Activated B cell treated with CpG ODN at 0.5 μM for 24 hours (primary cell): ENCODE measurements around the gene GSTK1. TPM values are rescaled to one million over a fixed set of nuclear protein-coding genes. Genes with fewer than 3 reads are reported as not detected.

Experiments used
- ATAC-seq: fragments of 200-7000 bp; cut with Tn5 transposase; one replicate; pipeline ENCODE4 v1.10.0; 2021; ENCODE audit warnings: low read depth, mild to moderate bottlenecking, moderate library complexity
- CTCF ChIA-PET: fragments of 350-600 bp; sonication (Branson Sonifier 250); formaldehyde crosslinking; loops from one replicate; lab custom pipeline; 2021; ENCODE audit warnings: antibody characterized with exemption; lab: Charles Lee
- POLR2A ChIA-PET: fragments of 350-600 bp; sonication (Branson Sonifier 250); formaldehyde crosslinking; loops from one replicate; lab custom pipeline; 2021; ENCODE audit warnings: antibody characterized with exemption; lab: Charles Lee
- DNase-seq: peaks from one replicate; pipeline ENCODE4 v3.0.0; 2022
- H3K27ac Mint-ChIP-seq: one replicate; pipeline ENCODE4 v1.8.0; 2020; ENCODE audit warnings: mixed read lengths
- H3K27me3 Mint-ChIP-seq: one replicate; pipeline ENCODE4 v1.8.0; 2021; ENCODE audit warnings: mixed read lengths
- H3K36me3 Mint-ChIP-seq: one replicate; pipeline ENCODE4 v1.8.0; 2021; ENCODE audit warnings: low read depth, mixed read lengths
- H3K4me1 Mint-ChIP-seq: one replicate; pipeline ENCODE4 v1.8.0; 2021; ENCODE audit warnings: mixed read lengths
- H3K4me3 Mint-ChIP-seq: one replicate; pipeline ENCODE4 v1.8.0; 2020; ENCODE audit warnings: mild to moderate bottlenecking, mixed read lengths
- H3K9me3 Mint-ChIP-seq: one replicate; pipeline ENCODE4 v1.8.0; 2020; ENCODE audit warnings: mixed read lengths
- intact Hi-C: fragments of 100-400 bp; cut with micrococcal nuclease; formaldehyde crosslinking; loops from one replicate; pipeline ENCODE4 v1.15.1; 2024
- total RNA-seq: library from RNA; stranded (reverse); gene quantifications from 2 replicates; pipeline ENCODE4 v1.2.3, GENCODE V29; 2022
- TF ChIP-seq, protein P1 (sequence below): fragments of 200-600 bp; IDR thresholded peaks from one replicate; pipeline ENCODE4 v1.8.0; 2022; ENCODE audit warnings: antibody characterized with exemption, mild to moderate bottlenecking

Gene GSTK1
- total RNA-seq, 1 donor from 2014 or later: 144 TPM

DNA sequence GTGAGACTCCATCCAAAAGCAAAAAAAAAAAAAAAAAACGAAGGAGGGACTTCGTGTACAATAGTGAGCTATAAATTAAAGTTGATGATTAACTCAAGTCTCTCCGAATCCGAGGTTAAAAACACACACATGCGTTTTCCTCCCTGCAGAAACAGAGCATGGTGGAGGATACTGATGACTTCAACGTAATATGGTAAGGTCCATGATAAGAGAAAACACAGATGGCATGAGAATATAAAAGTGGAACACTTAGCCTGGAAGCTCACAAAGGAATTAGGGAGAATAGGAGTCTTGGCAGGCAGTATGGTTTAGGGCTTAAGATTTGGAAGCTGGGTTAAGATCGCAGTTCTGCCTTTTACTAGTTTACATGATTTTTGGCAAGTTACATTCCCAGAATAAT, 20.1 kb upstream of the GSTK1 start:
- Mint-ChIP-seq H3K4me3 (no peak overlapping the region), H3K36me3 (no peaks in the 10 kb centered on the region), H3K27me3 (peaks cover 10% of the 10 kb centered on the region), H3K27ac (no peak overlapping the region), H3K4me1 (peaks cover 22% of the 10 kb centered on the region), H3K9me3 (no peaks in the 10 kb centered on the region)
- ATAC-seq (no peak), DNase-seq (no peak)
- intact Hi-C loops: loop anchor here (10.0 kb wide), 2 partner anchors 262 to 1152 kb away; no protein-coding TSS in a partner anchor
- TF ChIP-seq, protein P1, sequence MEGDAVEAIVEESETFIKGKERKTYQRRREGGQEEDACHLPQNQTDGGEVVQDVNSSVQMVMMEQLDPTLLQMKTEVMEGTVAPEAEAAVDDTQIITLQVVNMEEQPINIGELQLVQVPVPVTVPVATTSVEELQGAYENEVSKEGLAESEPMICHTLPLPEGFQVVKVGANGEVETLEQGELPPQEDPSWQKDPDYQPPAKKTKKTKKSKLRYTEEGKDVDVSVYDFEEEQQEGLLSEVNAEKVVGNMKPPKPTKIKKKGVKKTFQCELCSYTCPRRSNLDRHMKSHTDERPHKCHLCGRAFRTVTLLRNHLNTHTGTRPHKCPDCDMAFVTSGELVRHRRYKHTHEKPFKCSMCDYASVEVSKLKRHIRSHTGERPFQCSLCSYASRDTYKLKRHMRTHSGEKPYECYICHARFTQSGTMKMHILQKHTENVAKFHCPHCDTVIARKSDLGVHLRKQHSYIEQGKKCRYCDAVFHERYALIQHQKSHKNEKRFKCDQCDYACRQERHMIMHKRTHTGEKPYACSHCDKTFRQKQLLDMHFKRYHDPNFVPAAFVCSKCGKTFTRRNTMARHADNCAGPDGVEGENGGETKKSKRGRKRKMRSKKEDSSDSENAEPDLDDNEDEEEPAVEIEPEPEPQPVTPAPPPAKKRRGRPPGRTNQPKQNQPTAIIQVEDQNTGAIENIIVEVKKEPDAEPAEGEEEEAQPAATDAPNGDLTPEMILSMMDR: no peak
- POLR2A ChIA-PET: no interaction called here
- CTCF ChIA-PET: interaction anchor here (1.5 kb wide), 1 partner anchor 173 kb away, joined by 5 read pairs; no protein-coding TSS in a partner anchor

DNA sequence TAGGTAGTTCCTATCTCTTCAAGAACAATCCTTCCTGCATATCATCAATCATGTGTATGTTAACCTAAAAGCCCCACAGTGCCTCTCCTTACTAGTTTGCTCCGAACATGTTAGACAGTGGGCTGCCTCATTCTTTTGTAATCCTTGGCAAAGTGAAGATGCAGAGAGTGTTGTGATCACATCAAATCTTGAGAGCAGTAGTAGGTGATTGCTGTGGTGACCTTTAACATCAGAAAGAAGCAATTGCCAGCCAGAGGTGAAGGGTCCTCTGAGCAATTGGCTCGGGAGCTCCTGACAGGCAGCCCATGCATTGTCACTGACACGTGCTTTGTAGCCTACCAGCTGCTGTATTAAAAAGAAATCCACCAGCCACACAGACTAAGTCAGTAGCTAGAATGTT, 19.6 kb upstream of the GSTK1 start:
- ChIA-PET CTCF (interaction anchor here (1.3 to 1.5 kb wide), 2 partner anchors 12 to 172 kb away, joined by 3 to 5 read pairs; no protein-coding TSS in a partner anchor), POLR2A (no interaction called here)
- TF ChIP-seq, protein P1: no peak
- ATAC-seq (no peak), DNase-seq (no peak)
- Mint-ChIP-seq H3K4me1 (peaks cover 25% of the 10 kb centered on the region), H3K27me3 (peaks cover 10% of the 10 kb centered on the region), H3K27ac (no peak overlapping the region), H3K9me3 (no peaks in the 10 kb centered on the region), H3K36me3 (no peaks in the 10 kb centered on the region), H3K4me3 (no peak overlapping the region)
- intact Hi-C loops: loop anchor here (10.0 kb wide), 2 partner anchors 261 to 1151 kb away; no protein-coding TSS in a partner anchor

DNA sequence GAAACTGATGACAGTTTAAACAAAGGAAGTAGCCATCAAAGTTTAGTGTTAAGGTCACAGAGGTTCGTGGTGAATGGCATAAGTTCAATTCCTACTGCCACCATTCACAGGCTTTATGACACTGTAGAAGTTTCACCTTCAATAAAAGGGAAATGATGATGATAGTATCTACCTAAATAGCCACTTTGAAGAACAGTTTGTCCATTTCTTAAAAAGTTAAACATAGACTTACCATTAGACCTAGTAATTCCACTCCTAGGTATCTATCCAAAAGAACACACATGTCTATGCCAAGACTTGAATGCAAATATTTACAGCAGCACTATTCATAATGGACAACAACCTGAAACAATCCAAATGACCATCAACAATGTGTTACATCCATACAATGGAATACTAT, 18.9 kb upstream of the GSTK1 start:
- H3K36me3 Mint-ChIP-seq: no peaks in the 10 kb centered on the region
- intact Hi-C loops: loop anchor here (10.0 kb wide), 2 partner anchors 260 to 1150 kb away; no protein-coding TSS in a partner anchor
- TF ChIP-seq, protein P1: no peak

DNA sequence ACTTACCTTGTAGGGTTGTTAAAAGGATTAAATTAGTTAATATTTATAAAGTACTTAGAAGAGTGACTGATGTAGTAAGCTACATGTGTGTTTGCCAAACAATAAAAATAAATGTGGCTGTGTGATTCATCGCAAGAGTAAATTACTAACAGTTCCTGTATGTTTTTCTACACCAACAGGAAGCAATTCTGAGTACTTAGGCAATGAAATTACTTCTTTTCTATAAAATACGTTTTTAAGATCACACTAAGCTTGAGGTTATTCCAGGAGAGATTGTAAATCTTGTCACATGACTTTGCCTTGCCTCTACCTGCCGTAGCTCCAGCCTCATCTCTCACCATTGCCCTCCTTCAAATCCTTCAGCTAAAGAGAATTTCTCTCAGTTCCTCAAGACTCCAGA, 18.1 kb upstream of the GSTK1 start:
- Mint-ChIP-seq H3K36me3 (no peaks in the 10 kb centered on the region), H3K4me3 (no peak overlapping the region), H3K27ac (no peak overlapping the region), H3K4me1 (peaks cover 31% of the 10 kb centered on the region), H3K27me3 (peaks cover 10% of the 10 kb centered on the region), H3K9me3 (no peaks in the 10 kb centered on the region)
- no peak for ATAC-seq
- no peak for DNase-seq
- TF ChIP-seq, protein P1: no peak
- intact Hi-C loops: loop anchor here (10.0 kb wide), 2 partner anchors 260 to 1150 kb away; no protein-coding TSS in a partner anchor
- ChIA-PET POLR2A (interaction anchor here (0.7 kb wide), 1 partner anchor 42 kb away, joined by 4 read pairs; no protein-coding TSS in a partner anchor), CTCF (interaction anchor here (0.9 to 1.3 kb wide), 2 partner anchors 11 to 30 kb away, joined by 3 read pairs; no protein-coding TSS in a partner anchor)

More for the DNA sequence above, 18.9 kb upstream of the GSTK1 start:
- Mint-ChIP-seq H3K27ac (no peak overlapping the region), H3K4me3 (no peak overlapping the region), H3K4me1 (peaks cover 25% of the 10 kb centered on the region), H3K9me3 (no peaks in the 10 kb centered on the region), H3K27me3 (peaks cover 10% of the 10 kb centered on the region)
- ATAC-seq (no peak), DNase-seq (no peak)
- ChIA-PET CTCF (interaction anchor here (0.9 to 1.3 kb wide), 2 partner anchors 11 to 29 kb away, joined by 3 read pairs; no protein-coding TSS in a partner anchor), POLR2A (no interaction called here)

DNA sequence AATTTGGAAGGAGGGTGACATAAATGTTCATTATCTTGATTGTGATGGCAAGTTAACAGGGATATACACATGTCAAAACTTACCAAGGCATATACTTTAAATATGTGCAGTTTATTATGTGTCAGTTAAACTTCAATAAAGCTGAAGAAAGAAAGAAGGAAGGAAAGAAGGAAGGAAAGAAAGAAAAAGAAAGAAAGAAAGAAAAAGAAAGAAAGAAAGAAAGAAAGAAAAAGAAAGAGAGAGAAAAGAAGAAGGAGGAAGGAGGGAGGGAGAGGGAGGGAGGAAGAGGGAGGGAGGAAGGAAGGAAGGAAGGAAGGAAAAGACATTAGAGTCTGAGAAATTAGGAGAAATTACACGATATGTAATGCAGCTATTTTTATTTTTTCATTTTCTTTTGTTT, 15.9 kb upstream of the GSTK1 start:
- no peak for ATAC-seq
- H3K4me3 Mint-ChIP-seq: no peak overlapping the region
- intact Hi-C loops: loop anchor here (10.0 kb wide), 2 partner anchors 257 to 1147 kb away; no protein-coding TSS in a partner anchor
- POLR2A ChIA-PET: no interaction called here
- H3K9me3 Mint-ChIP-seq: no peaks in the 10 kb centered on the region
- H3K27me3 Mint-ChIP-seq: no peaks in the 10 kb centered on the region
- no peaks in the 10 kb centered on the region for H3K36me3 Mint-ChIP-seq
- no peak for DNase-seq
- CTCF ChIA-PET: no interaction called here
- peaks cover 51% of the 10 kb centered on the region for H3K4me1 Mint-ChIP-seq
- TF ChIP-seq, protein P1: no peak
- no peak overlapping the region for H3K27ac Mint-ChIP-seq
